Measurements from ENCODE around the gene DNAJC5.
"Not testable (repeated sequence)": the region's sequence is repeated elsewhere in the genome, so short reads cannot be mapped to it uniquely, and the experiment has no call there.

Gene DNAJC5

GRCh38 chr20:63957004-63957689 is 62.2 kb downstream of the DNAJC5 start:
- peak; percentile 91 to 93 for DNase-seq

DNA sequence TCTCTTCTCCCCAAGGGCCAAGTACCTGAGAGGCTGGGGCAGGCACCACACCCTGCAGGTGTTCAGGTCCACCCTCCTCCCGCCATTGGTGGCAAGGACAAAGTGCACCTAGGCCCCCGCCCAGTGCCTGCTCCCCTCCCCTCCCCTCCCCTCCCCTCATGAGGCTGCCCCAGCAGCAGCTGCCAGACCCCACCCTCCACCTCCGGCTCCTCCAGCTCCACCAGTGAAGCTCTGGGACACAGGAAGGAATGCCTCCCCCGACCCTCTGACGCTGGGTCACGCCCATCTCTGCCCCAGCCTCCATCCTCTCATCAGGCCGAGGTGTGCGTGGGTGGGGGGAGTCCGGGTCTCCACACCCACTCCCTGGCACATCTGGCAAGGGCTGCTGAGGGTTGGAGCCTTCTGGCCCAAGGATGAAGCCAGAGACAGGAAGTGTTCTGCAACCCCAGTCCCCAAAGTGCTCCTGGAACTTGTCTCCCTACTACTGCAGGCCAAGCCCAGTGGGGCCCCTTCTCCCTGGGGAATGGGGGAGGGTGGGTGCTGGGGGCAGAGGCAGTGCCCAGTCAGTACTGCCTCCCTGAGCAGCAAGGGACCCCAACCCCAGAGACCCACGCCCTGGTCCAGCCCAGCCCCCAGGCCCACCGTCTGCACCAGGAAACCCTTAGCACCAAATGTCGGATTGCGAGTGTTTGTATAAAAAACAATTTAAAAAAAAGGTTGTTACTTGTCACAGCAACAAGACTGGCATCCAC is 62.9 kb downstream of the DNAJC5 start:
- DNase-seq = peak; percentile 91 to 94

- no peak for DNase-seq
These were observed 63.5 kb downstream of the DNAJC5 start for GRCh38 chr20:63958471-63958870.

GRCh38 chr20:63958964-63959698 is 64.2 kb downstream of the DNAJC5 start:
- DNase-seq = no peak

DNA sequence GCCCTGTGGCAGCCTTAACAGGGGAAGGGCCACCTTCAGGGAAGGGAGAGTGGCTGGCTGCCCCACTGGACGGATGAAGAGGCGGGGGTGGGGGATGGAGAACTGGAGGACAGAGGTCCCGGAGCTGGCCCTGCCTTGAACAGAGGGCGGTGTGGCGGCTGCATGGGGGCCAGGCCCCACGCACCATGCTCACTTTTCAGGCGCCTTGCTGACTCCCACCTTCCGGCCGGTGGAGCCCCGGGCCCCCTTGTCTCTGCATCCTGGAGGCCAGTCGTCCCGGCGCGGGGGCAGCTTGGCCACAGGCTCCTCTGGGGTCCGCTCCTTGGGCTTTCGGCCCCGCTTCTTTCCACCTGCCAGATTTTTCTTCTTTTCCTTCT is 64.8 kb downstream of the DNAJC5 start:
- DNase-seq = no peak

- not testable (repeated sequence) for DNase-seq
These were observed 66.0 kb downstream of the DNAJC5 start for GRCh38 chr20:63960654-63961621.

DNA sequence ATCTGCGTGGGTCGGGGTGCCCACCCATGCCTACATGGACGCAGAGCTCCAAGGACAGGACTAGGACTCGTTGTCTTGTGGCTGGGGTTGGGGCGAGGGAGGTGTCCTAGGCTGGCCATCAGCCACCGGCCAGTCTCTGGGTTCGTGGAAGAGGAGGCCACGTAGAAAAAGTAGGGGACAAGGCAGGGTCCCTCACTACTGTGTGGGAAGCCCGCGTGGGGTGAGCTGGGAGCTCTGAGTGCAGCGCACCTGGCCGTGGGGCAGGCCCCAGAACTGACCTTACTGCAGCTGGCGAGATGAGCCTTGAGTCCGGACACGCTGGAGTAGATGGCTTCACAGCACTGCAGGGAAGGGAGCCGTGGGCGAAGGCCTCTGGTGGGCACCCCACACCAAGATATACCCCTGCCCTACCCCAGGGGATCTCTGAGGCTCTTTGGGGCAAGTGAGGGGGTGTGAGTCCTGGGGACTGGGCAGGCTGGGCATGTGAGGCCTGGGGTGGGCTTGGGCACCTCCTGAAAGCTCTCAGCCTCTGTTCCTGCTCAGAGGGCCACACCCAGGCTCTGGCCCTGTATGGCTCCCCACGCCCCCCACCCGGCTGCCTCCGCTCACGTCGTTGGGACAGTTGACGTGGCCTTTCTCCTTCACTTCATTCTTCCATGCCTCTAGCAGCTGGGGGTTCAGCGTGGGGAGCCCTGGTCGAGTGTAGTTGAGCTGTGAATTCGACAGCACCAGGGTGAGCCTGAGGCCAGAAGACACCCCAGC is 66.9 kb downstream of the DNAJC5 start:
- no peak for DNase-seq

DNA sequence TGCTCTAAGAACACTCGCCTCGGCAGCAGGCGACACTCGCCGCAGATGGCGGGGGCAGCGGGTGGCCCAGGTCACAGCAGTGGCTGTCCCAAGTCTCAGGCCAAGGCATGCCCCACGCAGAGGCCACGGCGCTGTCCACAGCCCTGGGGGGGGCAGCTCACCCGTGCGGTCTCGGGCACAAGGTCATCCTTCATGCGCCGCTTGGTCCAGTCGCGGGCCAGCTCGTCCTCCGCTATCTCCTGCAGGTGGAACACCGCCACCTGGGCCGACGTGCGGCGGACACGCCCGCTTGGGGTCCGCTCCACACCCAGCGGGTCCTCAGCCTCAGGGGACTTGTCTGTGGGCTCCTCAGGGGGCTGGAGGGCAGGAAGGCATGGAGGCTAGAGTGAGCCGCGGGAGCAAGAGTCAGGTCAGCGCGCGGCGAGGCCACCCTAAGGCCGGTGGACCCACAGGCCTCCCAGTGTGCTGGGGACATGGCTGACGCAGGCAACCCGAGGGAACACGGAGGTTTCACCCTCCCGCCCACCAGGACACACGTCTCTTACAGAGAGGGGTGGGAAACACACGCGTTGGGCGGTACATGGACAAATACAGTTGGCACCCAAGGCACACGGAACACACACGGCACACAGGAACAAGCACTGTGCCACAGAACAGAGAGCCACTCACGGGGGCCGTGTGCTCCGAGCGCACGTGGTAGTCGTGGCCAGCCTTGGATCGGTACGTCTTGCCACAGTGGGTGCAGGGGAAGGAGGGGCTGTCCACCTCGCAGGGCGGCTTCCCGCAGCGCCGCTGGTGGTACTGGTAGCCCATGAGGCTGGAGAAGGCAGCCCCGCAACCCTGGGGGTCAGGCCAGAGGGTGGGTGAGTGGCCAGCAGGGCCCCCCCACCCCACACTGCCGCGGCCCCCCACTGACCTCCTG is 67.8 kb downstream of the DNAJC5 start:
- no peak for DNase-seq

GRCh38 chr20:63963348-63963741 is 68.4 kb downstream of the DNAJC5 start:
- DNase-seq = no peak

DNA sequence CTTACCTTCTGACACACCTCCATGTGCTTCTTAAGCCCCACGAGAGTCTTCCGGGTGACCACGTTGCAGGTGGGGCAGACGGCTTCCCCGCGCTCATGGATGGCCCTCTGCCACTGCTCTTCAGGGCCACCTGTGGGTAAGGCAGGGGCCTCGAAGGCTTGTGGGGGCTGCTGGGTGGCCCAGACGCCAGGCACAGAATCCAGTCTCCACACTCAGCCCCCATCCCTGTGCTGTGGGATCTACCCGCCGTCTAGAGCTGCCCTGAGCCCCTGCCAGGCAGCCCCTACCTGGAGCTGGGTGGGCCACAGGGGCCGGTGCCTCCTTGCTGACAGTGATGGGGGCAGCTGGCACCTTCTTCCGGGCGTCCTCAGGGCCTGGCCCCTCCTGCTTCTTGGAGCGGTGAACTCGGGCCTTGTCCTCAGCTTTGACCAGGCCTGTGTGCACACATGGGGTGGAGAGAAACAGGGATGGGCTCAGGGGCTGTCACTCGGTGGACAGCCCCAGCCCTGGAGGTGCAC is 68.9 kb downstream of the DNAJC5 start:
- no peak for DNase-seq

- DNase-seq = no peak
These were observed 69.5 kb downstream of the DNAJC5 start for GRCh38 chr20:63964412-63964811.

GRCh38 chr20:63966172-63966943 is 71.4 kb downstream of the DNAJC5 start:
- DNase-seq = no peak

- DNase-seq = no peak
These were observed 72.0 kb downstream of the DNAJC5 start for GRCh38 chr20:63966944-63967322.

- DNase-seq = no peak
These were observed 72.6 kb downstream of the DNAJC5 start for GRCh38 chr20:63967330-63968135.

GRCh38 chr20:63968136-63968927 is 73.4 kb downstream of the DNAJC5 start:
- no peak for DNase-seq

DNA sequence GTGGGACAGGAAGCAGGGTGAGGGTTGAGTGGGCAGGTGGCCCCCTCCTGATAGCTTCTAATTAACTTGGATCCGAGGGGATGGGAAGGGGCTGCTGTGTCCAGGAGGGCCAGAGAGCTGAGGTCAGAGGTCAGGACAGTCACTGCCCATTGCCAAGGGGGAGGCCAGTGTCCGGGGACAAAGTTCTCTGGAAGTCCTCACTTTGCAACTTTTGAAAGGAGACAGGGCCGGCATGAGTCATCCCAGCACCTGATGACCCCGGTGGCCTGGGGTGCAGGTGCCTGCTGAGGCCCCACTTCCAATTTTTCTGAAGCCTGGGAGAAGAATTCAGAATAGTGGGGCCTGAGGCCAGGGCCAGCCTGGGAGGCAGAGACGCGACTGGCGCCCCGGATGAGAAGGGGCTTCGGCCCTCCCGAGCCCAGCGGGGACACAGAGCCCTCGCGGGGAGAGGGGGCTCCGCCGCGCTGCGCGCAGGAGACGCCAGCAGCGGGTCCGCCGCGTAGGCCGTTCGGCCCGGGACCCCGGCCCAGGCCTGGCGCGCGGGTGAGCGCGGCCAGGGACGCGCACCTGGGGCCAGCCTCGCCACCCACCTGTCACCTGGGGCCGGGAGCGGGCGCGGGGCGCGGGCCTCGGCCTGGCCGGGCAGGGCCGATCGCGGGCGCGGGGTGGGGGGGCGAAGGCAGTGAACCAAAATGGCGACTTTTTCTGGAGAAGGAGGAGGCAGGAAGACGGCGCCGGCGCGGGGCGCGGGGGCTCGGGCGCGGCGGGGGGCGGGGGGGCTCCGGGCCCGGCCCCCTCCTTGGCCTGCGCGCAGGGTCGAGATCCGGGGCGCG is 74.2 kb downstream of the DNAJC5 start:
- DNase-seq = peak in 1 of 2 experiments; percentile 62
